Measurements from ENCODE around the gene MOSPD2. TPM values are rescaled to one million over a fixed set of nuclear protein-coding genes. Genes with fewer than 3 reads are reported as not detected.

Gene MOSPD2
- total RNA-seq, 1 donor from 2014 or later: 8.4 TPM

- H3K4me1 Mint-ChIP-seq (ENCODE audit: low read depth): no peaks in the 10 kb centered on the region
- peaks cover 4% of the 10 kb centered on the region for H3K36me3 Mint-ChIP-seq (ENCODE audit: insufficient read depth)
- no peak for TF ChIP-seq CTCF (IDR thresholded peaks at IDR 0.05; ENCODE audit: unreplicated experiment)
- DNase-seq (ENCODE audit: low spot score, unreplicated experiment): no peak
- no peaks in the 10 kb centered on the region for H3K27me3 Mint-ChIP-seq
- no peak overlapping the region for H3K4me3 Mint-ChIP-seq (ENCODE audit: low read depth)
- H3K27ac Mint-ChIP-seq: no peak overlapping the region
- H3K9me3 Mint-ChIP-seq (ENCODE audit: low read depth): peaks cover 47% of the 10 kb centered on the region
These were observed 40.6 kb upstream of the MOSPD2 start for GRCh38 chrX:14832586-14832985.

GRCh38 chrX:14837155-14837554 is 36.1 kb upstream of the MOSPD2 start:
- Mint-ChIP-seq H3K4me1 (ENCODE audit: low read depth) (no peaks in the 10 kb centered on the region), H3K27ac (no peak overlapping the region), H3K4me3 (ENCODE audit: low read depth) (no peak overlapping the region), H3K27me3 (no peaks in the 10 kb centered on the region), H3K9me3 (ENCODE audit: low read depth) (peaks cover 22% of the 10 kb centered on the region), H3K36me3 (ENCODE audit: insufficient read depth) (peaks cover 2% of the 10 kb centered on the region)
- no peak for TF ChIP-seq CTCF (IDR thresholded peaks at IDR 0.05; ENCODE audit: unreplicated experiment)
- DNase-seq (ENCODE audit: low spot score, unreplicated experiment): no peak

- H3K9me3 Mint-ChIP-seq (ENCODE audit: low read depth): peaks cover 6% of the 10 kb centered on the region
- H3K4me1 Mint-ChIP-seq (ENCODE audit: low read depth): no peaks in the 10 kb centered on the region
- H3K36me3 Mint-ChIP-seq (ENCODE audit: insufficient read depth): no peaks in the 10 kb centered on the region
These were observed 29.6 kb upstream of the MOSPD2 start for GRCh38 chrX:14843666-14844065.

GRCh38 chrX:14851526-14851925 is 21.7 kb upstream of the MOSPD2 start:
- no peaks in the 10 kb centered on the region for H3K4me1 Mint-ChIP-seq (ENCODE audit: low read depth)
- H3K27me3 Mint-ChIP-seq: no peaks in the 10 kb centered on the region
- TF ChIP-seq CTCF (IDR thresholded peaks at IDR 0.05; ENCODE audit: unreplicated experiment): no peak
- no peak for DNase-seq (ENCODE audit: low spot score, unreplicated experiment)
- no peak overlapping the region for H3K4me3 Mint-ChIP-seq (ENCODE audit: low read depth)
- H3K36me3 Mint-ChIP-seq (ENCODE audit: insufficient read depth): peaks cover 2% of the 10 kb centered on the region
- H3K27ac Mint-ChIP-seq: no peak overlapping the region
- peaks cover 14% of the 10 kb centered on the region for H3K9me3 Mint-ChIP-seq (ENCODE audit: low read depth)

More at GRCh38 chrX:14843666-14844065, 29.6 kb upstream of the MOSPD2 start:
- Mint-ChIP-seq H3K4me3 (ENCODE audit: low read depth) (no peak overlapping the region), H3K27ac (no peak overlapping the region), H3K27me3 (no peaks in the 10 kb centered on the region)
- DNase-seq (ENCODE audit: low spot score, unreplicated experiment): no peak
- no peak for TF ChIP-seq CTCF (IDR thresholded peaks at IDR 0.05; ENCODE audit: unreplicated experiment)

- DNase-seq (ENCODE audit: low spot score, unreplicated experiment): no peak
- Mint-ChIP-seq H3K27me3 (no peaks in the 10 kb centered on the region), H3K4me3 (ENCODE audit: low read depth) (no peak overlapping the region), H3K9me3 (ENCODE audit: low read depth) (peaks cover 27% of the 10 kb centered on the region), H3K27ac (no peak overlapping the region), H3K36me3 (ENCODE audit: insufficient read depth) (peaks cover 10% of the 10 kb centered on the region), H3K4me1 (ENCODE audit: low read depth) (no peaks in the 10 kb centered on the region)
- TF ChIP-seq CTCF (IDR thresholded peaks at IDR 0.05; ENCODE audit: unreplicated experiment): no peak
These were observed 8.6 kb upstream of the MOSPD2 start for GRCh38 chrX:14864631-14865030.
